T-helper 2 cell treated with Interferon-gamma antibody and Interleukin-4, amounts not matched to agents 5 μg/mL and 100 μg/mL, for 36 hours (primary cell): ENCODE measurements around the gene ZAP70.

ENCODE experiments used
- DNase-seq: peaks from one replicate; pipeline ENCODE4 v3.0.0; 2021; ENCODE audit warnings: low spot score
- H3K27ac Mint-ChIP-seq: one replicate; pipeline ENCODE4 v1.8.0; 2021; ENCODE audit warnings: mild to moderate bottlenecking, mixed read lengths
- H3K27me3 Mint-ChIP-seq: one replicate; pipeline ENCODE4 v1.8.0; 2021; ENCODE audit warnings: low read depth, mixed read lengths
- H3K36me3 Mint-ChIP-seq: one replicate; pipeline ENCODE4 v1.8.0; 2021; ENCODE audit warnings: low read depth, mixed read lengths
- H3K4me1 Mint-ChIP-seq: one replicate; pipeline ENCODE4 v1.8.0; 2021; ENCODE audit warnings: low read depth, mixed read lengths
- H3K4me3 Mint-ChIP-seq: one replicate; pipeline ENCODE4 v1.8.0; 2022; ENCODE audit warnings: mild to moderate bottlenecking, moderate library complexity, mixed read lengths
- H3K9me3 Mint-ChIP-seq: one replicate; pipeline ENCODE4 v1.8.0; 2021; ENCODE audit warnings: mixed read lengths

ZAP70 gene

DNA sequence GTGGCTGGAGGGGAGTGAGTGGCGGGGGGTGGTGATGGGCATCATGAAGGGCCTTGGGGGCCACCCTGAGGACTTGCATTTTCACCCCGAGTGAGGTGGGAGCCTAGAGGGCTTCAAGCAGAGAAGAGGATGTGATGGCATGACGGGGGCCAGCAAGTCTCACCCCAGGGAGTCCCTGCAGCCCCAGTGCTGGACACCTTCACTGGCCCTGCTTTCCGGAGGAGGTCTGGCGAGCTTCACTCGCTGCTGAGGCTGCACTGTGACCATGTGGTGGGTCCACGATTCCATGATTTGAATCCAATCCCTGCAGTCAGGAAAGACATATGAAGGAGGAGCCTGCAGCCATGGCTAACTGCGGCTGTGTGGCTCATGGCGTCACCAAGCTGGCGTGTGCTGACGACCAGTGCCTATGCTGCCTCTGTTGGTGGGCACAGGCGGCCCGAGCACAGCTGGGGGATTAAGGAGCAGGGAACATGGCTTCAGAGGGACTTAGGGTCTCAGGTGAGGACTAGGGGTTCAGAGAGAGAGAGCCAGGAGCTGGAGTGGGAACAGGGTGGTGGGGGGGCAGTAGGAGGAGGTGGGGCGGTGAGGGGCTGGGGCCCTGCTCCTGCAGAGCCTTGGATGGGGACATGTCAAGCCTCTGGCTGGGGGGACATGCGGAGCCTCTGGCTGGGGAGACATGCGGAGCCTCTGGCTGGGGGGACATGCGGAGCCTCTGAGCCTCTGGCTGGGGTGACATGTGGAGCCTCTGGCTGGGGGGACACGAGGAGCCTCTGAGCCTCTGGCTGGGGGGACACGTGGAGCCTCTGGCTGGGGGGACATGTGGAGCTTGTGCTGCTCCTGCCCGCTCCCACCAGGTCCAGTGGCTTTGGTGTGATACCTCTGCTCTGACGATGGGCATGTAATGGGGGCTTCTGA, 3.6 kb downstream of the ZAP70 start:
- Mint-ChIP-seq H3K9me3 (no peaks in the 10 kb centered on the region), H3K4me1 (peaks cover 68% of the 10 kb centered on the region), H3K27me3 (no peaks in the 10 kb centered on the region), H3K4me3 (peak overlapping the region; percentile 98), H3K36me3 (peaks cover 72% of the 10 kb centered on the region), H3K27ac (peak overlapping the region; percentile 94)
- no peak for DNase-seq

DNA sequence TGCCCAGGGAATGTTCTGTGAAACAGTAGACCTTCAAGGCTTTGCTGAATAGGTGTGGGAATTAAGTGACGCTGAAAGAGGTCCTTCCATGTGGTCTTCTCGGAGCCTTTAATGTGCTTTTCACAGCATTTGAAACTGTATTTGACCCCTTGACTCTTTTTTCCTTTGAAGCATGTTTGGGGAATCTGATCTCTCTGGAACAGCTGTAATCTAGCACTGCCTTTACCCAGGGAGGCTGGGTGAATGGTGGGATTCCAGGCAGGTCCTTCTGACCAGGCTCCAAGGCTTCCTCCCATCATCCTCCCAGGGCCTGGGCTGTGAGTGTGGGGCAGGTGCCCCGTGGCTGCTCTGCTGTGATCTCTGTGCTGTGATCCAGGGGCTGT, 4.2 kb downstream of the ZAP70 start:
- Mint-ChIP-seq H3K9me3 (no peaks in the 10 kb centered on the region), H3K36me3 (peaks cover 77% of the 10 kb centered on the region), H3K27ac (peak overlapping the region; percentile 94), H3K4me1 (peaks cover 62% of the 10 kb centered on the region), H3K27me3 (no peaks in the 10 kb centered on the region), H3K4me3 (peak overlapping the region; percentile 98)
- DNase-seq = no peak

DNA sequence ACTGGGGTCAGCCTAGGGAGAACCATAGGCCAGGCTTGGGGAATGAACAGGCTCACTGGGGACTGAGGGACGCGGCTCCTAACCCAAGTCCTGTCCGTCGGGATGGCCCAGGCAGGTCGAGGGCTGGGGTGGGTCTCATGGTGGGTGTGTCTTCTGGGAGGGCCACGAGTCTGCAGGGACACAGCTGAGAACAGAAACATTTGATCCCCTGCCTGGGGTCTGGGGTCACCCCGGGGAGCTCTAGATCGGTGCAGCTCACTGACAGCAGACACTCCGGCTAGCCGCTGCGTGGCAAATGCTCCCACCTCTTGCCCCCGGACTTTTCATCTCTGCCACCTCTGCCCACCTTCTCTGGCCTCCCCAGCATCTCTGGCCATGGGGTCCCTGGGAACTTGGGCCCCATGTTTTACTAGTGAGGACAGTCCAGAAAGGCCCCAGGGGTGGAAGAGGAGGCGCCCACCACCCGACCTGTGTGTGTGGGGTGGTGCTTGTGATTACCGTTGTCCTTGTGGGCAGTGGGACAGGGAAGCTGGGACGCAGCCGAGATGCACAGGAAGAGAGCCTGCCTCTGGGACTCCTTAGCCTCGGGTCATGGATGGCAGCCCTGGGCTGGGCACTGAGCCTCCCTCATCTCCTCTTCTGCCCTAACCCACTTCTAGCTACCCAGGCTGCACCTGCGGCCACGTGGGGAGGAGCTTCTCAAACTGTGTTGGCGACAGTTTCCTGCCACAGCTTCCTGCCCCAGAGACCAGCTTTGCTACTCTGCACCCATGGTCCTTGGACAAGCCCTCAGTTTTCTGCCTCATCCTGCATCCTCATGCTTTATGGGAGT, 4.9 kb downstream of the ZAP70 start:
- Mint-ChIP-seq H3K9me3 (no peaks in the 10 kb centered on the region), H3K4me3 (peak overlapping the region; percentile 98), H3K36me3 (peaks cover 82% of the 10 kb centered on the region), H3K27ac (peak overlapping the region; percentile 94), H3K27me3 (no peaks in the 10 kb centered on the region), H3K4me1 (peaks cover 60% of the 10 kb centered on the region)
- DNase-seq = peak; percentile 66

DNA sequence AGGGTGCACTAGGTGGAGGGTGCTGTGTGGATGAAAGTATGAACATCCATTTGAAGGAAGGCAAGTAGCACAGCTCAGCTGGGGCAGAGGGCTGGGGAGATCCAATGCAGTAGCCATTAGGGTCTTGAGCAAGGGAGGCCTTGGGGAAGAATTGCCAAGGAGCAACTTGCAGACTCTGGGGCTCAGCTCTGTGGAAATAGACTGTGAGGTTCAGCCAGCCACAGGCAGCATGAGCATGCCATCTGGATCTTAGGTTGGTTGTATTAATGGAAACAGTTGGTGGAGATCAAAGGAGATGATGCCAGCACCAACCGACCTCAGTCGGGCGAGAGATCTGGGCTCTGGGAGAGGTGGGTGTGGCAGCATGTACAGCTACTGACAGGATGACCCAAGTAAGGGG, 5.6 kb downstream of the ZAP70 start:
- H3K27ac Mint-ChIP-seq = peak overlapping the region; percentile 94
- no peaks in the 10 kb centered on the region for H3K9me3 Mint-ChIP-seq
- no peak for DNase-seq
- peaks cover 57% of the 10 kb centered on the region for H3K4me1 Mint-ChIP-seq
- H3K27me3 Mint-ChIP-seq = no peaks in the 10 kb centered on the region
- H3K36me3 Mint-ChIP-seq = peaks cover 81% of the 10 kb centered on the region
- peak overlapping the region; percentile 98 for H3K4me3 Mint-ChIP-seq

DNA sequence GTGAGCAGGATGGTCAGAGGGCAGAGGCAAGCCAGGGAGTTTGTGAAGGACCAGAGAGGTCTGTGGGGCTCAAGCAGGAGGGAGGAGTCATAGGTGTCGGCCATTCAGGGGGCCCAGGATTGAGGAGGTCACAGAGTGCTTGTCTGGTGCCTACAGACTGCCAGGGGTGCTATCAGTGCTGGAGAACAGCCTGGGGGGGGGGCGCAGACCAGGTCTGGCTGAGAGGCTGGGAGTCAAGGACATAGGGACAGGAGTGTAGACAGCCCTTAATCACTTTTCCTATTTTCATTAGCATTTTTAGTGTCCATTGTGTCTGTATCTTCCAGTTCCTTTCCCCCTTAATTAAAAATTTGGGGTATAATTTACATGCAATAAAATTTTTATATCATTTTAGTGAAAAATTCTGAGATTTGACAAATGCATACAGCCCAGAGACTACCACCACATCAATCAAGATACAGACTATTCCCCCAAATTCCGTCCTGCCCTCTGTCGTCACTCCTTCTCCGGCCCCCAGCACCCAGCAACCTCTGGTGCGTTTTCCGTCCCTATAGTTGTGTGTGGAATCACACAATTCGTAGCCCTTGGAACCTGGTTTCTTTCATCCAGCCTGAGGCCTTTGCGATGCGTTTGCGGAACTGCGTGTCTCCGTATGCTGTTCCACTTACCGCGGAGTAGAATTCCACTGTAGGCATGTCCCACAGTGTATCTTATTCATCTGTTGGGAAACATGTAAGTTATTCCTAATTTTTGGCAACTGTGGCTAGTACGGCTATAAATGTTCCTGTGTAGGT, 6.2 kb downstream of the ZAP70 start:
- Mint-ChIP-seq H3K36me3 (peaks cover 78% of the 10 kb centered on the region), H3K4me1 (peaks cover 55% of the 10 kb centered on the region), H3K4me3 (peak overlapping the region; percentile 98), H3K27me3 (no peaks in the 10 kb centered on the region), H3K9me3 (no peaks in the 10 kb centered on the region), H3K27ac (peak overlapping the region; percentile 94)
- no peak for DNase-seq

DNA sequence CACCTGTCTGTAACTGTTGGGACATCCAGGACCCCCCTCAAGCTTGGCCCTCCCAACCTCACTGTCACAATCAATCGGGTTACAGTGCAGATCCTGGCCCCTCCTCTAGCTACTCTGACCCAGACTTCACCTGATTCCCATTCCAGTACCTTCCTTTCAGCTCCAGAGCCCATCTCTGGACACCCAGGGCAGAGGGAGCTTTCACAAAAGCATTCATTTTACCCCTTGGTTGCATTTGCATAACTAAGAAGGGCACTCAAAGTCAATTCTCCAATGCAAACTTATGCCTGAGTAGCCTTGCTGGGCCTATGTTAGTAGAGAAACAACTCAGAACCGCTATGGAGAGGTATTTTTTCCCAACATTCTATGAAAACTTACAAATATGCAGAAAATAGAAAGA, 7.4 kb downstream of the ZAP70 start:
- H3K36me3 Mint-ChIP-seq = peaks cover 78% of the 10 kb centered on the region
- peak overlapping the region; percentile 48 for H3K4me3 Mint-ChIP-seq
- H3K27ac Mint-ChIP-seq = peak overlapping the region; percentile 75
- H3K27me3 Mint-ChIP-seq = no peaks in the 10 kb centered on the region
- peaks cover 43% of the 10 kb centered on the region for H3K4me1 Mint-ChIP-seq
- no peaks in the 10 kb centered on the region for H3K9me3 Mint-ChIP-seq
- no peak for DNase-seq

DNA sequence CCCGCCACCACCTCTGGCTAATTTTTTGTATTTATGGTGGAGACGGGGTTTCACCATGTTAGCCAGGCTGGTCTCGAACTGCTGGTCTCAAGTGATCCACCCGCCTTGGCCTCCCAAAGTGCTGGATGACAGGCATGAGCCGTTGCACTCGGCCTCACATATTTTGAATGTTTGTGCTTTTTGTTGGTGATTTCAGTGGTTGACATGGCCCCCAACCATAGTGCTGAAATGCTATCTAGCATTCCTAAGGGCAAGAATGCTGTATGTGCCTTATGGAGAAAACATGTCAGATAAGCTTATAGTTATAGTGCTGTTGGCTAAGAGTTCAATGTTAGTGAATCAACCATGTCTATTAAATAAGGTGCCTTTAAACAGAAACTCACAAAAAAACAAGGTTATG, 8.9 kb downstream of the ZAP70 start:
- Mint-ChIP-seq H3K4me3 (no peak overlapping the region), H3K36me3 (peaks cover 79% of the 10 kb centered on the region), H3K27me3 (no peaks in the 10 kb centered on the region), H3K4me1 (peaks cover 37% of the 10 kb centered on the region), H3K9me3 (no peaks in the 10 kb centered on the region), H3K27ac (no peak overlapping the region)
- DNase-seq = no peak

DNA sequence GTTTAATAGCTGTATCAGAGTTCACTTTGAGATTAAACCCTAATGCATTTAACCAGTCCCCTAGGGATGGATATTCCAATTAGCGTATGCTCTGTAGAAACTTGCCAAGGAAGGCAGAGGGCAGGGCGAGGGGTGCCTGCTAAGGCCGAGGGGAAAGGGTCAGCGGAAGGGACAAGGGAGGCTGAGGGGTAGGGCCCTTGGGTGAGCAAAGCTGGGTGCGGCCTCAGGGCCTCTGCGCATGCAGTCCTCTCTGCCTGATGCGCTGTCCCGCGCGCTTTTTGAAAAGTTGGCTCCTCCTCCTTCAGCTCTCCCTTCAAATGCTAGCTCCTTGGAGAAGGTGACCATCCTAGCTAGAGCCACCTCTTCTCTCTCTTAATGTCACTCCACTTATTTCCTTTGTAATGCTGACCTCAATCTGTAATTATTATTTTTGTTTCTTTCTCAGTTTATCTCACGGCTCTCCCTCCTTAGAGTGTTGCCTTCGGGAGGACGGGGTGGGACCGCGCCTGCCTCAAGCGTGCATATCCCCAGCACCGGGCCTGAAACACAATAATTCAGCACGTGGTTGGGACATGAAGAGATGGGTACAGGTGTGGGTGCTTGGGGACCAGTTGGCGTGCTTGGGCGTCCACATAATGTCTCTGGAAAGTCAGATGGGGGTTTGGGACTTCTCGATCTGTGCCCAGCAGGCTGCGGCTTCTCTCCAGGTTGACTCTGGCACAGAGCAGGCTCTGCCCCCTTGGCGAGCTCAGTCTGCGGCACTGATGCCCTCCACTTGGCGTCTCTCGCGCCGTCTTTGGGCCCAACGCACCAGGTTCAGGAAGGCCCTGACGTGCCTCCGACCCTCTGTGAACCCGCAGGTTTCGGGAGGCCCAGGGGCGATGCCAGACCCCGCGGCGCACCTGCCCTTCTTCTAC, 10.0 kb downstream of the ZAP70 start:
- H3K27ac Mint-ChIP-seq = no peak overlapping the region
- H3K36me3 Mint-ChIP-seq = peaks cover 82% of the 10 kb centered on the region
- no peak overlapping the region for H3K4me3 Mint-ChIP-seq
- DNase-seq = no peak
- no peaks in the 10 kb centered on the region for H3K27me3 Mint-ChIP-seq
- peaks cover 33% of the 10 kb centered on the region for H3K4me1 Mint-ChIP-seq
- peaks cover 5% of the 10 kb centered on the region for H3K9me3 Mint-ChIP-seq

DNA sequence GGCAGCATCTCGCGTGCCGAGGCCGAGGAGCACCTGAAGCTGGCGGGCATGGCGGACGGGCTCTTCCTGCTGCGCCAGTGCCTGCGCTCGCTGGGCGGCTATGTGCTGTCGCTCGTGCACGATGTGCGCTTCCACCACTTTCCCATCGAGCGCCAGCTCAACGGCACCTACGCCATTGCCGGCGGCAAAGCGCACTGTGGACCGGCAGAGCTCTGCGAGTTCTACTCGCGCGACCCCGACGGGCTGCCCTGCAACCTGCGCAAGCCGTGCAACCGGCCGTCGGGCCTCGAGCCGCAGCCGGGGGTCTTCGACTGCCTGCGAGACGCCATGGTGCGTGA, 10.7 kb downstream of the ZAP70 start:
- H3K36me3 Mint-ChIP-seq = peaks cover 82% of the 10 kb centered on the region
- H3K27ac Mint-ChIP-seq = no peak overlapping the region
- no peak for DNase-seq

DNA sequence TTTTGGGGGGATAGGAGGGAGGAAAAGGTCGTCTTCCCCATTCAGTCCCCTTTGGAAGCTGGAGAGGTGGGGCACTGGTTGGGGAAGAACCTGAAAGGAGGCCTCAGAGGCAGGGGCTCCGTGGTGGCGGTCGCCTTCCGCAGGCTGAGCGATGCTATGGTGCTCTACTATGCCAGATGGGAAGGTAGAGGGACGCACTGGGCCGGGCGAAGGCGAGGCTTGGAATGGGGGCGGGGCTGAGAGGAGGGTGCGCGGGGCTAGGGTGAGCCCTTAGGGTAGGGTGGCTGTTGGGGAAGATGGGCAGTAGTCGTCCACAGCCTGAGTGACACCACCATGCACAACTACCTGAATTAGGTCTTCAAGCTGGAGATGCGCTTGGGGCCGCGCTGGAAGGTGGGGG, 11.1 kb downstream of the ZAP70 start:
- no peaks in the 10 kb centered on the region for H3K27me3 Mint-ChIP-seq
- peaks cover 24% of the 10 kb centered on the region for H3K4me1 Mint-ChIP-seq
- H3K4me3 Mint-ChIP-seq = no peak overlapping the region
- peaks cover 83% of the 10 kb centered on the region for H3K36me3 Mint-ChIP-seq
- no peak overlapping the region for H3K27ac Mint-ChIP-seq
- peaks cover 10% of the 10 kb centered on the region for H3K9me3 Mint-ChIP-seq
- no peak for DNase-seq

More for the DNA sequence above, 10.7 kb downstream of the ZAP70 start:
- peaks cover 27% of the 10 kb centered on the region for H3K4me1 Mint-ChIP-seq
- H3K4me3 Mint-ChIP-seq = no peak overlapping the region
- H3K9me3 Mint-ChIP-seq = peaks cover 5% of the 10 kb centered on the region
- no peaks in the 10 kb centered on the region for H3K27me3 Mint-ChIP-seq

DNA sequence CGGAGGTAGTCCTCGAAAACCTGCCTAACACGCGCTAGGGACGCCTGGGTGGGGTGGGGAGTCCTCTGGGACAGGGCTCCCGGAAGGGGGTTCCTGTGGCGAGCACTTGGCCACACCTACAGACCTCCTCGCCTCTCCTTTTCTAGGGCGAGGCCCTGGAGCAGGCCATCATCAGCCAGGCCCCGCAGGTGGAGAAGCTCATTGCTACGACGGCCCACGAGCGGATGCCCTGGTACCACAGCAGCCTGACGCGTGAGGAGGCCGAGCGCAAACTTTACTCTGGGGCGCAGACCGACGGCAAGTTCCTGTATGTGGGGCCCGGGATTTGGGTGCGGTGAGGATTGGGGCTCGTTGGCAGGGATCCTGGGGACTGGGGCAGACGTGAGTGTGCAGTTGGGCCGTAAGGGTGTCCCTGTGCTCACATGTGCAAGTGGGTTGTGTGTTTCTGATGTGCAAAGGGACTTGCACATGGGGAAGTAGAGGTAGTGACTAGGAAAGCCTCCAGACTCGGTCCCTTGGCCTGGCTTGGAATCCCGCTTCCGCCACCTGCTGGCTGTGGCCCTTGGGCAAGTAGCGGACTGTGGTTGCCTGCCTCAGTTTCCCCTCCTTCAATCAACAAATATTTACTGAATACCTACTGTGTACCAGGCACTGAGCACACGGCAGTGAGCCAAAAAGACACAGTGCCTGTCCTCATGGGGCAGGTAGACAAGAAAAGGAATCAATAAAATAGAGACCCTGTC, 11.7 kb downstream of the ZAP70 start:
- no peak overlapping the region for H3K27ac Mint-ChIP-seq
- H3K4me3 Mint-ChIP-seq = no peak overlapping the region
- peaks cover 14% of the 10 kb centered on the region for H3K9me3 Mint-ChIP-seq
- H3K27me3 Mint-ChIP-seq = no peaks in the 10 kb centered on the region
- H3K4me1 Mint-ChIP-seq = peaks cover 18% of the 10 kb centered on the region
- no peak for DNase-seq
- H3K36me3 Mint-ChIP-seq = peaks cover 83% of the 10 kb centered on the region

DNA sequence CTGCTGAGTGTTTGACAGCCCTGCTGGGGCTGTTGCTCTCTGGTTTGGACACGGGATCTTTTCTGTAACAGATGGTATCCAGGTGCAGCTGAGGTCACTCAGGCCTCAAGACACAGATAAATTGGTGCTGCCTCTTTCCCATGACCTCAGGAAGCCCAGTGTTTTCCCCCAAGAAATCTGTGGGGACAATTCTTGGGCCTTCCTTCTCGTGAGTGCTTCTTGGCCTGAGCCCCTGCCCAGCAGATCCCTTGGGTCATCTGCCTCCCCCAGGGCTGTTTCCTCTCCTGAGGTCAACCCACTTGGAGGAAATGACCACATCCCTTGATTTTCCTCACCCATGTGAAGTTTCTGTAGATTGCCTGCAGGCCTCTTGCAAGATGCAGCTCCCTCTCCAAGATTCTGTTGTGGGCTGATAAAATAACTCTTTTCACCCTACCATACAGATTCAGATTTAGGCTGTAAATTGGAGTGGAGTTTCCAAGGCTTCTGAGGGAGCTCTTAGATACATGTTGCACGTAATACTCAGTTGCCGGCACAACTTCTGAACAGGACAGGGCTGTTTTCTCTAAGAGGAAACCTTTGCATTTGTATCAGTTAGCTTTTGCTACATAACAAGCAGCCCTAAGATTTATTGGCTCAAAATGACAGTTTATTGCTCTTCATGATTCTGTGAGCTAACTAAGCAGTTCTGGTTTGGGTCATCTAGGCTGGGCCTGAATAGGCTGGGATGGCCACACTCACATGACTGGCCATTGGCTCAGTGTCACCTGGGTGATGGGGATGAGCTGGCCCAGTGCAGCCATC, 13.1 kb downstream of the ZAP70 start:
- Mint-ChIP-seq H3K4me3 (no peak overlapping the region), H3K4me1 (peaks cover 10% of the 10 kb centered on the region), H3K27ac (no peak overlapping the region), H3K9me3 (peaks cover 20% of the 10 kb centered on the region), H3K36me3 (peaks cover 86% of the 10 kb centered on the region), H3K27me3 (no peaks in the 10 kb centered on the region)
- DNase-seq = no peak
